NCI-H526 (cell line): ENCODE data around the gene ADARB2.

Experiments
- DNase-seq, 2 experiments: peaks; one replicate each; lab custom pipeline; 2025; lab: John Stamatoyannopoulos, UW

Gene ADARB2

GRCh38 chr10:1287487-1287886 lies 449.8 kb downstream of the ADARB2 start:
- no peak for DNase-seq

- no peak for DNase-seq
Observed at GRCh38 chr10:1284076-1284475, 453.2 kb downstream of the ADARB2 start.

GRCh38 chr10:1281405-1281782 lies 455.9 kb downstream of the ADARB2 start:
- DNase-seq = no peak

- no peak for DNase-seq
Observed at GRCh38 chr10:1280466-1281404, 456.6 kb downstream of the ADARB2 start.

GRCh38 chr10:1278306-1278705 lies 459.0 kb downstream of the ADARB2 start:
- no peak for DNase-seq

- DNase-seq = no peak
Observed at GRCh38 chr10:1274701-1275544, 462.4 kb downstream of the ADARB2 start.

- no peak for DNase-seq
Observed at GRCh38 chr10:1274111-1274661, 463.1 kb downstream of the ADARB2 start.

GRCh38 chr10:1273372-1274105 lies 463.8 kb downstream of the ADARB2 start:
- no peak for DNase-seq

GRCh38 chr10:1272777-1273161 lies 464.6 kb downstream of the ADARB2 start:
- no peak for DNase-seq

GRCh38 chr10:1272079-1272776 lies 465.1 kb downstream of the ADARB2 start:
- no peak for DNase-seq

GRCh38 chr10:1270906-1271305 lies 466.4 kb downstream of the ADARB2 start:
- DNase-seq = no peak

- no peak for DNase-seq
Observed at GRCh38 chr10:1270490-1270889, 466.8 kb downstream of the ADARB2 start.

GRCh38 chr10:1268831-1269230 lies 468.5 kb downstream of the ADARB2 start:
- no peak for DNase-seq

- DNase-seq = no peak
Observed at GRCh38 chr10:1267568-1267967, 469.8 kb downstream of the ADARB2 start.

- no peak for DNase-seq
Observed at GRCh38 chr10:1267148-1267547, 470.2 kb downstream of the ADARB2 start.

GRCh38 chr10:1266033-1266802 lies 471.1 kb downstream of the ADARB2 start:
- DNase-seq = no peak

- DNase-seq = no peak
Observed at GRCh38 chr10:1264001-1264400, 473.3 kb downstream of the ADARB2 start.

- DNase-seq = no peak
Observed at GRCh38 chr10:1257274-1257673, 480.1 kb downstream of the ADARB2 start.

GRCh38 chr10:1256432-1256725 lies 480.9 kb downstream of the ADARB2 start:
- no peak for DNase-seq

GRCh38 chr10:1255600-1256431 lies 481.5 kb downstream of the ADARB2 start:
- no peak for DNase-seq
